HK-2 (cell line): Measurements from ENCODE around the gene CYP2W1.

Experiments used
- DNase-seq: peaks from one replicate; pipeline ENCODE4 v3.0.0-alpha.2; 2018; ENCODE audit not compliant: unreplicated experiment

The CYP2W1 gene

GRCh38 chr7:966291-967069, 16.5 kb upstream of the CYP2W1 start:
- DNase-seq: no peak

- DNase-seq: no peak
Observed at GRCh38 chr7:967361-968082, 15.5 kb upstream of the CYP2W1 start.

GRCh38 chr7:968205-969105, 14.5 kb upstream of the CYP2W1 start:
- DNase-seq: no peak

GRCh38 chr7:969403-969802, 13.6 kb upstream of the CYP2W1 start:
- no peak for DNase-seq

- no peak for DNase-seq
Observed at GRCh38 chr7:970744-971143, 12.2 kb upstream of the CYP2W1 start.

- DNase-seq: no peak
Observed at GRCh38 chr7:972110-972509, 10.9 kb upstream of the CYP2W1 start.

GRCh38 chr7:972676-973309, 10.2 kb upstream of the CYP2W1 start:
- no peak for DNase-seq

- no peak for DNase-seq
Observed at GRCh38 chr7:973312-973711, 9.7 kb upstream of the CYP2W1 start.

GRCh38 chr7:974172-974571, 8.8 kb upstream of the CYP2W1 start:
- no peak for DNase-seq

- peak; percentile 90 for DNase-seq
Observed at GRCh38 chr7:974820-975681, 7.9 kb upstream of the CYP2W1 start, which contains the start of gene COX19. COX19 (minus strand) TSS chr7:975549; CDS start chr7:975509, 40 bp downstream.

GRCh38 chr7:975702-976473, 7.1 kb upstream of the CYP2W1 start:
- DNase-seq: no peak

GRCh38 chr7:976901-977325, 6.1 kb upstream of the CYP2W1 start:
- DNase-seq: no peak

GRCh38 chr7:977326-978048, 5.5 kb upstream of the CYP2W1 start:
- DNase-seq: peak; percentile 43

GRCh38 chr7:978049-978346, 5.0 kb upstream of the CYP2W1 start:
- DNase-seq: no peak

GRCh38 chr7:978416-979091, 4.4 kb upstream of the CYP2W1 start:
- DNase-seq: no peak

- no peak for DNase-seq
Observed at GRCh38 chr7:979151-979550, 3.8 kb upstream of the CYP2W1 start.

GRCh38 chr7:979886-980571, 3.0 kb upstream of the CYP2W1 start:
- no peak for DNase-seq

GRCh38 chr7:981793-982510, 1.0 kb upstream of the CYP2W1 start:
- no peak for DNase-seq
